Stimulated activated naive CD8-positive, alpha-beta T cell treated with anti-CD3 and anti-CD28 coated beads, Interleukin-15, Interleukin-2, amounts not matched to agents 100 ng/mL and 50 ng/mL, for 24 hours (primary cell): ENCODE results near the gene CLSTN2.
"Not testable (repeated sequence)": the region's sequence is repeated elsewhere in the genome, so short reads cannot be mapped to it uniquely, and the experiment has no call there.

Experiments
- H3K27ac Mint-ChIP-seq: one replicate; pipeline ENCODE4 v1.8.0; 2021; ENCODE audit warnings: mild to moderate bottlenecking, mixed read lengths
- H3K27me3 Mint-ChIP-seq: one replicate; pipeline ENCODE4 v1.8.0; 2021; ENCODE audit warnings: mixed read lengths
- H3K36me3 Mint-ChIP-seq: one replicate; pipeline ENCODE4 v1.8.0; 2021; ENCODE audit warnings: low read depth, mixed read lengths
- H3K4me1 Mint-ChIP-seq: one replicate; pipeline ENCODE4 v1.8.0; 2021; ENCODE audit warnings: low read depth, mixed read lengths
- H3K4me3 Mint-ChIP-seq: one replicate; pipeline ENCODE4 v1.8.0; 2021; ENCODE audit warnings: mild to moderate bottlenecking, mixed read lengths
- H3K9me3 Mint-ChIP-seq: one replicate; pipeline ENCODE4 v1.8.0; 2021; ENCODE audit warnings: mixed read lengths

CLSTN2 gene

DNA sequence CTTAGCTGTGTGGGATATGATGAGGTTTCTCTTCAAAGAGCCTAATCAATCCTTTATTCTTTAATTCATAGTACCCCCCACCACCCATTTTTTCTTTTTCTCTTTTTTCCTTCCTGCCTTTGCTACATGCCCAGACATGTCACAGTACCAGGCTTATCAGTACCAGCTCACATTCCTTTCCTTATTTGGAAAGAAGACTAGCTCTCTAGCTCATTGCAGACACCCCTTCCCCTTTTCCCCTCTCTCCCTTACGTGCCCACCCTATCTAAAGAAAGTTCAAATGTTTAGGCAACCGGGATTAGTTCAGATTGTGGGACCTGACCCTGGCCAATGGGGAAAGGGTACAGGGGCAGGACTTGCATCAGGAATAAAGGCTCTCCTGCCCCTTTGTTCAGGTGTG is 488.6 kb downstream of the CLSTN2 start:
- H3K36me3 Mint-ChIP-seq, H3K9me3 Mint-ChIP-seq, H3K27ac Mint-ChIP-seq, H3K4me3 Mint-ChIP-seq, H3K27me3 Mint-ChIP-seq, H3K4me1 Mint-ChIP-seq: not testable (repeated sequence)

- Mint-ChIP-seq H3K36me3 (no peaks in the 10 kb centered on the region), H3K4me3 (no peak overlapping the region), H3K27ac (no peak overlapping the region), H3K27me3 (peaks cover 8% of the 10 kb centered on the region), H3K4me1 (no peaks in the 10 kb centered on the region), H3K9me3 (no peaks in the 10 kb centered on the region)
These were observed 489.2 kb downstream of the CLSTN2 start for GRCh38 chr3:140424211-140424610.

DNA sequence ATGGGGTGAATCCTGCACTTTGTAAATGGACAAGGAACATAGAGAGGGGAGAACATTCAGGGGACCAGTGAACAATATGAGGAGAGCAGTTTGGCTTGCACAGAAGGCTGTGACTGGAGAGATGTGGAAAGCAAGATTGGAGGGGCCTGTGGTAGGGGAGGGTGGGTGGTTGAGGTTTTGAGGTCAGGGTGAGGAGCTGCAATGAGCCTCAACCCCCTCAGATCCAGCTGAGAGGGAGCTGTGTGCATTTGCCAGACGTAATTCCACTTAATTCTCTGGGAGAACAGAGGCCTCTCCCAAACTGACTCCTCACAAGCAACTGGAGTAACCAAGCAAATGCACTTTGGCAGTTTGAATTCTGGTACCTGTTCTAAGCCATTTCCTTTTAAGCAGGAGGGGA is 489.7 kb downstream of the CLSTN2 start:
- Mint-ChIP-seq H3K4me1 (no peaks in the 10 kb centered on the region), H3K4me3 (no peak overlapping the region), H3K27me3 (peaks cover 10% of the 10 kb centered on the region), H3K27ac (no peak overlapping the region), H3K9me3 (no peaks in the 10 kb centered on the region), H3K36me3 (no peaks in the 10 kb centered on the region)

DNA sequence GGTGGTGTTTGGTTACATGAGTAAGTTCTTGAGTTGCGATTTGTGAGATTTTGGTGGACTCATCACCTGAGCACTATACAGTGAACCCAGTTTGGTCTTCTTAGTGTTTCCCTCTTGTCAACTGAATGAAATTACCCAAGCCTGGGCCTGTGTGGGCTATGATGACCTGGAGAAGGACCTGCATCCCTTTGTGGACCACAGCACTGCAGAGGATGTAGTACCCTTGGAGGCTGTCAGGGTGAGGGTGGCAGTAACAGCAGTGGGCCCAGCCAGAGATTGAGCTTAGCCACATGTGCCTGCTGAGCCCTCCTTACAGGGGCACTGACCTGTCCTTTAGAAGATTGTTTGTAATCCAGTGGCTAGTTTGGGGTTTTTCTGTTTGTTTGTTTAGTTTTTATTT is 492.8 kb downstream of the CLSTN2 start:
- Mint-ChIP-seq H3K27ac (no peak overlapping the region), H3K9me3 (no peaks in the 10 kb centered on the region), H3K36me3 (no peaks in the 10 kb centered on the region), H3K4me3 (no peak overlapping the region), H3K4me1 (no peaks in the 10 kb centered on the region), H3K27me3 (peaks cover 9% of the 10 kb centered on the region)

DNA sequence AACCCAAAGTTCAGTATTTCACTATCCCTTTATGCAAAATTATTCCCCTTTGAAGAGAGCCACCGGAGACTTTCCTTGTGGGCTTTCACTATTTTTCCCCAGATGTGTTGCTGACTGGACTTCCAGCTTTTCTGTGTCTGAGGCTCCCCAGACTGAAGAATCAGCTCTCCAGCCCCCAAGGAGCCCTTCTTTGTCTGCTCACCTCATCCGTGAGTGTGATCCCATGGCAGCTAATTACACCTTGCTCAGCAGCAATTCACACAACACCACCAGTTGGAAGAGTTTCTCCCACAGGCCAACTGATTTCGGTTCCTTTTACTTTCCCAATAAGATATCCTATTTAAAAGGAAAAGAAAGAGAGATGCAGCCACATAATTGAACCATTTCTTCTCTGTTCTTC is 493.4 kb downstream of the CLSTN2 start:
- Mint-ChIP-seq H3K4me1 (no peaks in the 10 kb centered on the region), H3K36me3 (no peaks in the 10 kb centered on the region), H3K27me3 (peaks cover 7% of the 10 kb centered on the region), H3K9me3 (no peaks in the 10 kb centered on the region), H3K4me3 (no peak overlapping the region), H3K27ac (no peak overlapping the region)

DNA sequence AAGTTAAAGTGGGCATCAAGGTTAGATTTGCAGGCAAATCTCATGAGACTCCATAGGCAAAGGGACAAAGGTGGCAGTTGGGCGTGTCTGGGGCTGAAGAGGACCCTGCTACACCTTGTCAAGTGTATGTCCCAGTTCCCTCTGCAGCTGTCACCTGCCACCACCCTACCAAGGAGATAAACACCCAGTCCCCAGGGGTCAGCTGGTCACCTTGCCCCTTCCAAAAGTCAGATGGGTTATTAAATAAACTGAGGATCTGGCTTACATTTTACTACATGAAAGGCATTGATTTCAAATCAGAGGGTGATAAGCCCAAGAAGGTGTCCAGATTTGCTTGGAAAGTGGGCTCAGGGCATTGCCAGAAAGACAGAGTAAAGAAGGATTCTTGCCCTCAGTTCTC is 494.8 kb downstream of the CLSTN2 start:
- no peaks in the 10 kb centered on the region for H3K4me1 Mint-ChIP-seq
- H3K36me3 Mint-ChIP-seq: no peaks in the 10 kb centered on the region
- no peak overlapping the region for H3K4me3 Mint-ChIP-seq
- H3K27me3 Mint-ChIP-seq: peaks cover 7% of the 10 kb centered on the region
- no peak overlapping the region for H3K27ac Mint-ChIP-seq
- no peaks in the 10 kb centered on the region for H3K9me3 Mint-ChIP-seq

DNA sequence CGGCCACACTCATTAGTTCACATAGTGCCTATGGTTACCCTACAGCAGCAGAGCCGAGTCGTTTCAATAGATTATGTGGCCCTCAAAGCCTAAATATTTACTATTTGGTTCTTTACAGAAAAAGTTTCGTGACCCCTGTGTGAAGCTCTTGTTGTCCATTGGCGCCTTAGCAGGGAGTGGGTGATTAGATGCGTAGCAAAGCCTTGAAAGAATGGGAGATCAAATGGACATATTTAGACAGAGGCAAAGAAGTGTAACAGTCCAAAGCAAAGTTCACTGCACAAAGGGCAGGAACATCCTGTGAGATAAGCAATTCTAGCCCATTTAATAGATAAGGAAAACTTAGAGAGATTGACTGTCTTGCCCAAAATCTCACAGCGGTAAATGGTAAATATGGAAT is 495.5 kb downstream of the CLSTN2 start:
- Mint-ChIP-seq H3K4me3 (no peak overlapping the region), H3K27me3 (peaks cover 7% of the 10 kb centered on the region), H3K4me1 (no peaks in the 10 kb centered on the region), H3K36me3 (no peaks in the 10 kb centered on the region), H3K27ac (no peak overlapping the region), H3K9me3 (no peaks in the 10 kb centered on the region)

- peaks cover 7% of the 10 kb centered on the region for H3K27me3 Mint-ChIP-seq
- no peaks in the 10 kb centered on the region for H3K36me3 Mint-ChIP-seq
- no peak overlapping the region for H3K4me3 Mint-ChIP-seq
- H3K4me1 Mint-ChIP-seq: no peaks in the 10 kb centered on the region
- H3K9me3 Mint-ChIP-seq: no peaks in the 10 kb centered on the region
- H3K27ac Mint-ChIP-seq: no peak overlapping the region
These were observed 497.3 kb downstream of the CLSTN2 start for GRCh38 chr3:140432229-140432669.

GRCh38 chr3:140433431-140433830 is 498.4 kb downstream of the CLSTN2 start:
- Mint-ChIP-seq H3K4me3 (no peak overlapping the region), H3K9me3 (no peaks in the 10 kb centered on the region), H3K27ac (no peak overlapping the region), H3K36me3 (no peaks in the 10 kb centered on the region), H3K27me3 (peaks cover 8% of the 10 kb centered on the region), H3K4me1 (no peaks in the 10 kb centered on the region)

DNA sequence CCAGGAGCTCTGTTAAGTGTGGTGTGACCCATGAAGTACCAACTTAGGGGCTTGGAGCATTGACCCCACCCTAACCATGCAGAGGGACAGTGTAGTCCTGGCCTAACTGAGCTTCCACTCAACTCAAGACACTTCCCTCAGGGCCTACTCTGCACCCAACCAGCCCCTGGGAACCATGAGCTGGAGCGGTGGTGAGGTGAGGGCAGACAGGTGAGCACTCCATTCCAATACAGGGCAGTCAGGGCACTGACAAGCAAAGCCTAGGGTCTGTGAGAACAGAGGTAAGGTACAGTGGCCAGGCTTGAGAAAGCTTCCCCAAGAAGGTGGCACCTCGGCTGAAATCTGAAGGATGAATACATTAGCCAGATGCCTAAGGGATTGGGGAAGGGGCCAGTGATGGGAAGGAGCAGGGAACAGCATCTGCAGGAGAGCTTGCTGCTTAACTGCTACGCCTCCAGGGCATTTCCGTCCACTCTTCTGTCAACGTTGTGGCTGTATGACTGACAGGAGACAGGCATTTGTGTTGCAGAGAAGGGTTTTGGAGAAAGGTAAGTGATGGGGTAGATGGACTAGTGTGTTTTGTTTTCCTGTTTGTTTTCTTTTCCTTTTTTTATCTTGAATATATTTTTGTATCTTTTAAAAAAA is 499.4 kb downstream of the CLSTN2 start:
- no peaks in the 10 kb centered on the region for H3K36me3 Mint-ChIP-seq
- H3K9me3 Mint-ChIP-seq: no peaks in the 10 kb centered on the region
- H3K4me3 Mint-ChIP-seq: no peak overlapping the region
- H3K4me1 Mint-ChIP-seq: no peaks in the 10 kb centered on the region
- H3K27me3 Mint-ChIP-seq: peaks cover 4% of the 10 kb centered on the region
- H3K27ac Mint-ChIP-seq: no peak overlapping the region

DNA sequence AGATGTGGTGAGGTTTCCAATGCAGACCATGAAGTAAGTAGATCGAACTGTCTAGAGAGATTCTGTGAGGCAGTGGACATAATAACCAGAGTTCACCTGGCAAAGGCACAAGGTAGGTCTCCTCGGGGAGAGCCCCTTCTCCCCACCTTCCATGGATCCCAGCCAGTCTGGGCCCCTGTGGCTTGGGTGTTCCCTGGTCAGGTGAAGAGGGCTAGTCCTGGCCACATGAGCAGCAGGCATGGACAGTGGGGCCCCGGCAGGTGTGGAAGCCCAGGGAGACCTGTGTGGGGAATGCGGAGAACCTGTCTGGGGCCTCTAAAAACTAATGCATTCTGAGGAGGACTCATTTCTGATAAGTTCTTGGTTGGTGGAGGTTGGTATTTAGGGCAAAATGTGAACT is 501.4 kb downstream of the CLSTN2 start:
- H3K27ac Mint-ChIP-seq: no peak overlapping the region
- no peaks in the 10 kb centered on the region for H3K9me3 Mint-ChIP-seq
- H3K36me3 Mint-ChIP-seq: no peaks in the 10 kb centered on the region
- no peak overlapping the region for H3K4me3 Mint-ChIP-seq
- peaks cover 6% of the 10 kb centered on the region for H3K27me3 Mint-ChIP-seq
- no peaks in the 10 kb centered on the region for H3K4me1 Mint-ChIP-seq

DNA sequence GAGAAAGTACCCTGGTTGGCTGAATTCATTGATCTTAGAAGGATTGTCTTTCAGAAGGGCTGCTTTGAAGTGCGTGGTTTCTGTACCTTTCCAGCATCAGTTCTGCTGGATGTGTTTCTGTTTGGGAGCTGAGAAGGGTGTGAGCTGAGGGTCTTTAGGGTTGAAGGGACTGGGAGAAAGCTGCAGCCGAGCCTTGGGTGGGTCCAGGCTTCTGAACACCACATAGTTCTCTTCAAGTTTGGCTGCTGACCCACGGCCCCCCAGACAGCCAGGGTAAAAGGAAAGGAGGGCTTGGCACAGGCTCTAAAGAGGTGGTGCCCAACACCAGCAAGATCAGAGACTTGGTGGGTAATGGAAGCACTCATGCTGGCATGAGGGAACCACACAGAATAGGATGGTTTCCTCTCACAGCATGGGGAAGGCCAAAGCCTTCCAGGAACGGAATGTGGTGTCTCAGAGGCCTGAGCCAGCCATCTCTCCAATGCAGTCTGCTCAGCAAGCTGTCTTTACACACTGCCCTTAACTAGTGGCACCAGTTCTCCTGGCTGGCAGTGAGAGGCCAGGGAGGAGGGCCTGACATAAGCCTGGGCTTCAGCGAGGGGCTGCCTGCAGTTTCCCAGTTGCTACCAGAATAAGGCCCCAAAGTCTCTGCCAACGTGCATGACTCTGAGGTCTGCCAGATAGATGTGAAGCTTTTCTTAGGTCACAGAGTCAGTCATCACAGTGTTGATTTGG is 503.9 kb downstream of the CLSTN2 start:
- H3K9me3 Mint-ChIP-seq: no peaks in the 10 kb centered on the region
- no peak overlapping the region for H3K4me3 Mint-ChIP-seq
- H3K36me3 Mint-ChIP-seq: no peaks in the 10 kb centered on the region
- peaks cover 11% of the 10 kb centered on the region for H3K27me3 Mint-ChIP-seq
- no peak overlapping the region for H3K27ac Mint-ChIP-seq
- no peaks in the 10 kb centered on the region for H3K4me1 Mint-ChIP-seq

DNA sequence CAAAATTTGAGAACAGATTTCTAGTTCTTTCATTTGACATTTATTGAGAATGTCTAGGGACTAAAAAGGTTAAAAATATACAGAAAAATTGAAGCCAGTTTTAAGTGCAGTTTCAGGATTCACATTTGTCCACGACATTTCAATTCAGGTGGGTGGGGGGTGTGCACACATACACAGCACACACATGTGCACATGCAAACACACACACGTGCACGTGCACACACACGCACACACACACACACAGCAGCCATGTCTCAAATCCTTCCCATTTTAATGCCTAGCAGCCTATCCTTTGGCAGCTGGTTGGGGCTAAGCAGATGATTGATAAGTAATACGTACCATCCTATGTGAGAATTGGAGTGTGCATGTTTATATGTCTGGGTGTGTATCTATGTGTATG is 504.5 kb downstream of the CLSTN2 start:
- no peaks in the 10 kb centered on the region for H3K36me3 Mint-ChIP-seq
- H3K4me1 Mint-ChIP-seq: no peaks in the 10 kb centered on the region
- no peaks in the 10 kb centered on the region for H3K9me3 Mint-ChIP-seq
- H3K27ac Mint-ChIP-seq: no peak overlapping the region
- H3K27me3 Mint-ChIP-seq: peaks cover 11% of the 10 kb centered on the region
- H3K4me3 Mint-ChIP-seq: no peak overlapping the region

GRCh38 chr3:140440446-140440845 is 505.5 kb downstream of the CLSTN2 start:
- Mint-ChIP-seq H3K4me3 (no peak overlapping the region), H3K4me1 (no peaks in the 10 kb centered on the region), H3K9me3 (no peaks in the 10 kb centered on the region), H3K36me3 (no peaks in the 10 kb centered on the region), H3K27me3 (peaks cover 11% of the 10 kb centered on the region), H3K27ac (no peak overlapping the region)

DNA sequence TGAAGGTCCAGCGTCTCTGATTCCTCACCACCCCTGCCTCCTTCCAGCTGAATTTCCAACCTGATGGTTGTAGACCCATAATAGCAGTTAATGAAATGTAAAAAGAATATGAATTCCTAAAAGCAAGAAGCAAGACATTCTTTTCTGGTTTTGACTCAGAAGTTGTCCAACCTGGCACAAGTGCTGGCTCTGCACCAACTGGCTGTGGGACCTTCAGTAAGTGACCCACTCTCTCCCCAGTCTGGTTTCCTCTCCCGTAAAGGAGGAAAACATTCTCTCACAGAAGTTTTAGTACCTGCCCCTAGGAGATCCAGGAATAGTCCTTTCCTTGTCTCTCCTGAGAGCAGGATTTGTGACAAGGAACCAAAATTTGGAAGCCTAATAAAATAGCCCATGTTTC is 506.0 kb downstream of the CLSTN2 start:
- Mint-ChIP-seq H3K27ac (no peak overlapping the region), H3K4me1 (no peaks in the 10 kb centered on the region), H3K27me3 (peaks cover 11% of the 10 kb centered on the region), H3K4me3 (no peak overlapping the region), H3K36me3 (no peaks in the 10 kb centered on the region), H3K9me3 (no peaks in the 10 kb centered on the region)

DNA sequence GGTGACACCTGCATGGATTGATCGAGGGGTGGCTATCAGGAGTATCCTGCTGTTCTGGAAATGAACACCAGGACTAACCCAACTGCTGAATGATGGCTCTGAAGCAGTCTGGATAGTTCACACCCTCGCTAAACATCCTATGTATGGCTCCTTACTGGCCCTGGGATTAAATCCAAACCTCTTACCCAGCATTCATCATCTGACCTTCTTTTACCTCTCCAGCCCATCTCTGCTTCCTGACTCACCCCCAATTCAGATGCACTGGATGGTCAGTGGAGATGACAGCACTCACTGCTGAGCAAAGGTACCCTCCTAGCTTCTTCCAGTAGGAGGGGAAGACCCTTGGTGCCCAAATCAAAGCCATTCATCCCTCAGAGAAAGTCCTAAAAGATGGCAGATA is 507.6 kb downstream of the CLSTN2 start:
- no peak overlapping the region for H3K4me3 Mint-ChIP-seq
- no peaks in the 10 kb centered on the region for H3K4me1 Mint-ChIP-seq
- H3K9me3 Mint-ChIP-seq: no peaks in the 10 kb centered on the region
- no peak overlapping the region for H3K27ac Mint-ChIP-seq
- H3K36me3 Mint-ChIP-seq: no peaks in the 10 kb centered on the region
- peaks cover 11% of the 10 kb centered on the region for H3K27me3 Mint-ChIP-seq
